HG03571 (cell line): ENCODE results near the gene FAM181B.
"Not testable (repeated sequence)": the region's sequence is repeated elsewhere in the genome, so short reads cannot be mapped to it uniquely, and the experiment has no call there.

Source experiments
- ATAC-seq: cut with Tn5 transposase; IDR thresholded peaks from one replicate; pipeline ENCODE4 v1.9.1; 2021; ENCODE audit not compliant: unreplicated experiment

Gene FAM181B

GRCh38 chr11:82732734-82733443 lies 775 bp downstream of the FAM181B start:
- ATAC-seq = no peak

DNA sequence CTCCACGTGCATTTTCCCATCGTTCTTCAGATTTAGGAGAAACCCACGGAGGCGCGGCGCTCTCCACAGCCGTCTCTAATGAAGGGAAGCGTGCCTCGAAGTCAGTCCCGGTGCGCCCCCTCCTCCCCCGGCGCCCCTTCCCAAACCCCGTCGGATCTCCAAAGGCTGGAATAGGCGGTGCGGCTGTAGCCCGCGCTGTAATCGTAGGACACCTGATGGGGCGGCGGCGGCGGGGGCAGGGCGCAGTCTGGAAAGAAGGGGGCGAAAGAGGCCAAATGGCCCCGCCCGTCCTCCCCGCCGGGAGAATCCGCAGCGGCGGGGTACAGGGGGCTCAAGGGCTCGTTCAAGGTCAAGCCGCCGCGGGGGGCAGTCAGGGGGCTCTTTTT lies 1.3 kb downstream of the FAM181B start:
- ATAC-seq = no peak

DNA sequence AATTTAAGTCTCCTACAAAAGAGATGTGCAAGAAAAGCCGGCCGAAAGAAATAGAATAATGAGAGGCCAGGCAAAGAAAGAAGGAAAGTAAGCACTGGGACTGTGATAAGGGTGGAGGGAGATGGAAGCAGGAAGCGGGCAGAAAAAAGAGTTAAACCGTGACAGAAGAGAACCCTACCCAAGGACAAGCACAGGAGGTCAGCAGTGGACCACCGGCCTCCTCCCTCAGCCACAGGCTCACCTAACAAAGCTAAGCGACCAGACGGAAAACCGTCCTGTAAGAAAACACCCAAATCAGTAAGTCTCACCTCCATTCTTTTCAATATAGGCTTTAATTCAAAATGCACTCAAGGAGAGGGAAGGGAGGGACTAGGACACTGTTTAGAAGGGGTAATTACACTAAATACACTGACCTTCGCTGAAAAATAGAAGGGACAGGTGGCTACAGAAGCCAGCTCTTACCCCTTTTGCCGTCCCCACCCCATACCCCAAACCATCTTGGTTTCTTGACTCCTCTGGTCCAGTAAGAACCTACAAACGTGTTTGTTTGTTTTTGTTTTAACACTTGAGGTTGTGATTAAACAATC lies 1.9 kb downstream of the FAM181B start:
- no peak for ATAC-seq

- ATAC-seq = no peak
Measured at GRCh38 chr11:82730754-82731153, 2.9 kb downstream of the FAM181B start.

DNA sequence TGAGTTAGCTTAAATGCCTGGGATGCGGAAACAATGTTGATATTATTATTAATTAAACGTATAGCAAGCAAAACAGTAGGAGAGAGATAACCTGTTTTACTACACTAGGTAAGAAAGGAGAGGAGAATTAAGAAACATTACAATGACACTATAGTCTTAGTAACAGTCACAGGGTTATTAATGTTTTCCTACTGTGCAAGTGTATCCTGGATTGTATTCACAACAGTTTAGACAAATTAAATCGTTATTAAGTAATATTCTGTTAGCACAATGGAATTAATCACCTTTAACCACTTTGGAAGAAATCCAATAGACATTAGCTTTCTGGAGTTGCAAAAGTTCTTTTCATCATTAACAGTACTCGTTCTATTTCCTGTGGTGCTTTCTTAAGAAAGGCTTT lies 3.4 kb downstream of the FAM181B start:
- no peak for ATAC-seq

- no peak for ATAC-seq
Measured at GRCh38 chr11:82724026-82724425, 9.6 kb downstream of the FAM181B start.

- ATAC-seq = no peak
Measured at GRCh38 chr11:82722231-82722630, 11.4 kb downstream of the FAM181B start.

DNA sequence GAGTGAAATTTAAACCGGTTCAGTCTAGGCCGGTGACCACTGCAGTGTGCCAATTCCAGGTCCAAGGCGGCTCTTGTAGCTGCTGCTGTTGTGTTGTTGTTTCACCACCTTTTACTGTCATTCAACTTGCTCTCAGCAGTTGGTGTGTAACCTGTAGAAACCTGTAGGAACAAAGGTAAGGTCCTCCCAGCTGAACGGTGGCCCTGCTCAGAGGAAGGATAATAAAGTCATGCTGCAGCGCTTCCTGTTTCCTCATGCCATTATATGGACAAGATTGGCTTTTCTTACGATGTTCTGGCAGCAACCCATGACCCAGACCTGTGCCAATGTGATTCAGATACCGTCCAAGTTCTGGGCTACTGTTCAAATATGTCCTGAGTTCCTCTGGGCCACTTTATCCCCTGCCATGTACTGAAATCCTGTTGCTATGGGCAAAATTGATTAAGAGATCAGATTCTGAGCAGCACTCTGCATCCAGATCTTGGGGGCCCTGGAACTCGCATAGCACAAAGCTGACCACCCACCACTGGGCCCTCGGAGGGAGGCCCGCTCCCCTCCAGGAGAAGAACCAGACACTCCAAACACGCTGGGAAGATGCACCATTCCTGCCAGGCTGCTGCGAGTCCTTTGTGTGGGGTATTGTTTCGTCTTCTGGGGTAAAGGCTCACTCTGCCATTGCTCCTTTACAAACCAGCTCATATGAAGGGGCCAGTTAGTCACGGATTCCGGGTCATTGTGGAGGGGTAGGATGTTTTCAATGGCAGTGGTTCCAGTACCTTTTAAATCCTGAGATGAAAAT lies 13.2 kb downstream of the FAM181B start:
- ATAC-seq = no peak

DNA sequence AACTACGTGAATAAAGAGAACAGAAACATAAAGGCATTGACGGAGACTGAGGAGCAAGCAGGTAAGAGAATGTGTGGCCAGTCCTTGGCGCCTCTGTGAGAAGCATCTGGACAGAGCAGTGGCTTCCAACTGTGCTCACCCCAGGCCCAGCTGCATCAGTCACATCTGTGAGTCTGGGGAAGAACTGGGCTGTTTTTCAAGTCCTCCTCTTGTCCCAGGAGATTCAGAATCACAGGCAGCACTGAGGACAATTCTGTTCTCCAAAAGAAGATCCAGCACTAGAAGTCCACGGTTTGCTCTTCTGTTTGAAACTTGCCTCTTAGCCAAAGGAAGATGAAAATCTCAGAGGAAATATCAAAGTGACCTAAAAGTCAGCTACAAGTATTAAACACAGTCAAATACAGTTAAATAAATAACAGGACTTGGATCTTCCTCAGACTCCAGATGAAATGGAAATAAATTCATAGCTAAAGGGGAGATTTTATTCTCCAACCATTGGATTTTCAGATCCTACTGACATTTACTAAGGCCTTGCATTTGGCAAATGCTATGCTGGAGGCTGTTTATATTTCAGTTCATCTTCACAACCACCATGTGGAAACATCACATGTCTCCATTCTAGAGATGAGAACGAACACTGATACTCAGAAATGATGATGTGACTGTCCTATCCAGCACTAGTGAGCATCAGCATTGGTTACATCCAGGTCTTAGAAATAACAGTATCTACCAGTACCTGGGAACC lies 14.1 kb downstream of the FAM181B start:
- no peak for ATAC-seq

- ATAC-seq = no peak
Measured at GRCh38 chr11:82718821-82719220, 14.8 kb downstream of the FAM181B start.

GRCh38 chr11:82718307-82718706 lies 15.4 kb downstream of the FAM181B start:
- no peak for ATAC-seq

- ATAC-seq = no peak
Measured at GRCh38 chr11:82714346-82715174, 19.1 kb downstream of the FAM181B start.

GRCh38 chr11:82711648-82712047 lies 22.0 kb downstream of the FAM181B start:
- ATAC-seq = no peak

GRCh38 chr11:82703796-82704195 lies 29.9 kb downstream of the FAM181B start:
- no peak for ATAC-seq

- no peak for ATAC-seq
Measured at GRCh38 chr11:82703226-82703625, 30.4 kb downstream of the FAM181B start.

GRCh38 chr11:82701847-82702520 lies 31.7 kb downstream of the FAM181B start:
- ATAC-seq = no peak

DNA sequence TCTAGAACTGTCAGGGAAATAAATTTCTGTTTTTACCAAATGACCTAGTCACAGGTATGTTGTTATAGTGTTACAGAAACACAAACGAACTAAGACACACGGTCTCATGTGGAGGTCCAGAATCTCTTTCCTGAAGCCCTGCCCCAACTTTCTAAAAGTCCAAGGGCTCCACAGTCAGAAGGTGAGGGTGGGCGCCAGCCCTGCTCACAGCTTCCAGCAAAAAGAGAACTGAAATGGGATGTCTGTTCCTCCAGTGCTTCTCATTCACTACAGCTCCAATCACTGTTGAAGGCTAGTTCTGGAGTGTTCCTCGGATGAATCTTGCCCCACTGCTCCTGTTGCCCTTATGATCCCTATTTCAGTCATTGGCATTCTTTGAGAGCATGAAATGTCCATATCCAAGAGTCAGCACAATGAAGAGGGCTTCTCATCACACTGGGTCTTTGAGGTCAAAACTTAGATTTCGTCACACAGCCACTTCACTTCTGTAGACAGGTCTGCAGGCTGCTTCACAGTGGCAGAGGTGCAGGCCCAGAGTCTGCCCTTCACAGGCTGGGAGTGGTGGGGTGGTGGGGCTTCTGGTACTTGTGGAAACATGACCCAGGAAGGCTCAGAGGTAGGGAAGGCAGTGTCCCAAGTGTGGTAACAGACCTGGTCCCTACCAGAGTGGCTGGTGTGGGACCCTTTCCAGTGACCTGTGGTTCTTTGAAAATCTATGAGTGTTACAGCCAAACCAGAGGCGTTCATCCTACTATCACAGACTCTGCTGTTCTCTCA lies 34.9 kb downstream of the FAM181B start:
- ATAC-seq = no peak

- ATAC-seq = no peak
Measured at GRCh38 chr11:82692981-82693380, 40.7 kb downstream of the FAM181B start.

DNA sequence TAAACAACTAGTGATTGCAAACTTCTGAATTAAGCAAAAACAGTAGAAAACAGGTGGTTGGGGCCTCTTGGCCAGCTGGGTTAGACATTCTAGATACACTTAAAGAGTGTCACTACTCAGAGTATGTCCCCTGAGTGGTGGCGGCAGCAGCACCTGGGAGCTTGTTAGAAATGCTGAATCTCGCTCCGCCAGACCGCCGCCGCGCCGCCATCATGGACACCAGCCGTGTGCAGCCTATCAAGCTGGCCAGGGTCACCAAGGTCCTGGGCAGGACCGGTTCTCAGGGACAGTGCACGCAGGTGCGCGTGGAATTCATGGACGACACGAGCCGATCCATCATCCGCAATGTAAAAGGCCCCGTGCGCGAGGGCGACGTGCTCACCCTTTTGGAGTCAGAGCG lies 44.3 kb downstream of the FAM181B start:
- ATAC-seq = not testable (repeated sequence)
